Fibroblast of lung (primary cell): ENCODE results near the gene SAV1. TPM values are rescaled to one million over a fixed set of nuclear protein-coding genes. Genes with fewer than 3 reads are reported as not detected.

Experiments used
- DNase-seq, 2 donors: peaks; one replicate each; pipeline versions ENCODE4 v3.0.0 to v3.0.0-alpha.2; 2010; ENCODE audit warnings: low read depth in 2 of 2
- H2AFZ ChIP-seq: 2 replicates; pipeline ENCODE4 v1.5.1; 2012; ENCODE audit warnings: low read length, control low read depth, inconsistent platforms
- H3K27ac ChIP-seq: 2 replicates; pipeline ENCODE4 v1.5.1; 2011; ENCODE audit warnings: low read length, control low read depth; ENCODE audit not compliant: insufficient read depth
- H3K27me3 ChIP-seq: 2 replicates; pipeline ENCODE4 v1.5.1; 2011; ENCODE audit warnings: mild to moderate bottlenecking, low read length; ENCODE audit not compliant: control insufficient read depth, insufficient read depth
- H3K36me3 ChIP-seq: 2 replicates; pipeline ENCODE4 v1.5.1; 2011; ENCODE audit warnings: low read length; ENCODE audit not compliant: control insufficient read depth, insufficient read depth
- H3K4me1 ChIP-seq: 2 replicates; pipeline ENCODE4 v1.5.1; 2011; ENCODE audit warnings: low read length; ENCODE audit not compliant: control insufficient read depth, insufficient read depth; ENCODE audit errors: extremely low read depth
- H3K4me2 ChIP-seq: 2 replicates; pipeline ENCODE4 v1.5.1; 2011; ENCODE audit warnings: low read length, control low read depth; ENCODE audit not compliant: insufficient read depth; ENCODE audit errors: extremely low read depth
- H3K4me3 ChIP-seq, 4 experiments: fragments of 200-600 bp in 1 of 4; sonication (generic) in 1 of 4; replicated peaks in 1 of 4; 2 replicates each; pipeline ENCODE4 v1.5.1; 2011 to 2016; ENCODE audit warnings: low read length in 4 of 4, low read depth in 3 of 4, mild to moderate bottlenecking in 3 of 4, control low read depth in 2 of 4, inconsistent platforms in 1 of 4, mixed read lengths in 1 of 4; ENCODE audit not compliant: insufficient read depth in 1 of 4; ENCODE audit errors: control extremely low read depth in 1 of 4
- H3K79me2 ChIP-seq: 2 replicates; pipeline ENCODE4 v1.5.1; 2012; ENCODE audit warnings: mild to moderate bottlenecking, low read length, inconsistent platforms; ENCODE audit not compliant: control insufficient read depth, insufficient read depth
- H3K9ac ChIP-seq: 2 replicates; pipeline ENCODE4 v1.5.1; 2011; ENCODE audit warnings: mild to moderate bottlenecking, low read length, control low read depth; ENCODE audit not compliant: insufficient read depth
- H3K9me3 ChIP-seq: 2 replicates; pipeline ENCODE4 v1.5.1; 2012; ENCODE audit warnings: low read depth, low read length; ENCODE audit not compliant: control insufficient read depth, insufficient read depth
- H4K20me1 ChIP-seq: 2 replicates; pipeline ENCODE4 v1.5.1; 2011; ENCODE audit warnings: low read length; ENCODE audit not compliant: control insufficient read depth, insufficient read depth; ENCODE audit errors: extremely low read depth
- EZH2 ChIP-seq: IDR thresholded peaks from 2 replicates; pipeline ENCODE4 v1.5.1; 2012; ENCODE audit warnings: low read length, control low read depth, mild to moderate bottlenecking; ENCODE audit errors: missing control alignments
- polyA plus RNA-seq, 2 donors: library from polyadenylated mRNA; depleted of rRNA in 1 of 2; stranded (reverse) in 1 of 2; unstranded in 1 of 2; fragments of >200 nt; gene quantifications; 2 replicates each; pipeline ENCODE4 v1.2.1, GENCODE V29; 2011 to 2012; ENCODE audit warnings: missing spikeins in 1 of 2
- total RNA-seq: library from RNA; depleted of rRNA; stranded (reverse); fragments of >200 nt; gene quantifications from 2 replicates; pipeline ENCODE4 v1.2.1, GENCODE V29; 2014
- TF ChIP-seq, protein P1 (sequence below), 2 donors: IDR thresholded peaks in 1 of 2; conservative IDR thresholded peaks in 1 of 2; 1 replicate in 1 of 2; 2 replicates in 1 of 2; pipeline ENCODE4 v1.5.1; 2011 to 2012; ENCODE audit warnings: low read length in 2 of 2, control low read depth in 1 of 2, inconsistent platforms in 1 of 2, low read depth in 1 of 2, mild to moderate bottlenecking in 1 of 2

SAV1 gene
- total and polyA plus RNA-seq, 2 donors (not counting 1 experiment from before 2014, with no cell fraction given), result 41.7 to 46.9 TPM

DNA sequence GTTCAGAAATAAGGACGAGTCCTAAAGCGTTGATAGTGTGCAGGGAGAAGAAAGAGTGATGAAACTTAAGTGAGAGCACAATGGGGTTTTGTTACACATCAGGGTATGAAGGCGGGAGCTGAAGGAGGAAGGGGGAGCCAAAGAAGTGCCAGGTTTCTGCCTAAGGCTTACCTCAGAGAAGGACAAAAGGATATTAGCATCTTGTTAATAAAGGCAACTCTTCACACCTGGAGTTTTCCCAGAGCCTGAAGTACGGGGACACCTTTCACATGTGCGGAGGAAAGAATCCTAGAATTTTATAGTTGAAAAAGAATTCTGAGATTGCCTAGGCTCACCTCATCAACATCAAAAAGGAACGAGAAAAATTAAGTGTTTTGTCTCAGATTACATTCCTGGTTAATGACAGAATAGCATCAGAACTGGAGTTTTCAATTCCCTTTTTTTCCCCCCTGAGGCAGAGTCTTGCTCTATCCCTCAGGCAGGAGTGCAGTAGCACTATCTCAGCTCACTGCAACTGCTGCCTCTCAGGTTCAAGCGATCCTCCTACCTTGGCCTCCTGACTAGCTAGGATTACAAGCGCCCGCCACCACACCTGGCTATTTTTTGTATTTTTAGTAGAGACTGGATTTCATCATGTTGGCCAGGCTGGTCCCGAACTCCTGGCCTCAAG, 2.2 kb upstream of the SAV1 start:
- H2AFZ ChIP-seq, result no peak overlapping the region
- no peak overlapping the region for H3K9ac ChIP-seq
- H3K27ac ChIP-seq, result no peak overlapping the region
- H4K20me1 ChIP-seq, result no peaks in the 10 kb centered on the region
- H3K79me2 ChIP-seq, result peaks cover 25% of the 10 kb centered on the region
- no peaks in the 10 kb centered on the region for H3K27me3 ChIP-seq
- no peak overlapping the region for H3K4me2 ChIP-seq
- peaks cover 8% of the 10 kb centered on the region for H3K4me1 ChIP-seq
- DNase-seq, result peak in 1 of 2 donors; percentile 25
- no peaks in the 10 kb centered on the region for H3K36me3 ChIP-seq
- no peak overlapping the region for H3K4me3 ChIP-seq
- TF ChIP-seq EZH2, result no peak
- TF ChIP-seq, protein P1, sequence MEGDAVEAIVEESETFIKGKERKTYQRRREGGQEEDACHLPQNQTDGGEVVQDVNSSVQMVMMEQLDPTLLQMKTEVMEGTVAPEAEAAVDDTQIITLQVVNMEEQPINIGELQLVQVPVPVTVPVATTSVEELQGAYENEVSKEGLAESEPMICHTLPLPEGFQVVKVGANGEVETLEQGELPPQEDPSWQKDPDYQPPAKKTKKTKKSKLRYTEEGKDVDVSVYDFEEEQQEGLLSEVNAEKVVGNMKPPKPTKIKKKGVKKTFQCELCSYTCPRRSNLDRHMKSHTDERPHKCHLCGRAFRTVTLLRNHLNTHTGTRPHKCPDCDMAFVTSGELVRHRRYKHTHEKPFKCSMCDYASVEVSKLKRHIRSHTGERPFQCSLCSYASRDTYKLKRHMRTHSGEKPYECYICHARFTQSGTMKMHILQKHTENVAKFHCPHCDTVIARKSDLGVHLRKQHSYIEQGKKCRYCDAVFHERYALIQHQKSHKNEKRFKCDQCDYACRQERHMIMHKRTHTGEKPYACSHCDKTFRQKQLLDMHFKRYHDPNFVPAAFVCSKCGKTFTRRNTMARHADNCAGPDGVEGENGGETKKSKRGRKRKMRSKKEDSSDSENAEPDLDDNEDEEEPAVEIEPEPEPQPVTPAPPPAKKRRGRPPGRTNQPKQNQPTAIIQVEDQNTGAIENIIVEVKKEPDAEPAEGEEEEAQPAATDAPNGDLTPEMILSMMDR (conservative IDR thresholded peaks at IDR 0.05 in 1 of 2, IDR thresholded peaks at IDR 0.05 in 1 of 2; ENCODE audit: low read depth in 1 of 2, low read length in 2 of 2), result no peak
- no peaks in the 10 kb centered on the region for H3K9me3 ChIP-seq

DNA sequence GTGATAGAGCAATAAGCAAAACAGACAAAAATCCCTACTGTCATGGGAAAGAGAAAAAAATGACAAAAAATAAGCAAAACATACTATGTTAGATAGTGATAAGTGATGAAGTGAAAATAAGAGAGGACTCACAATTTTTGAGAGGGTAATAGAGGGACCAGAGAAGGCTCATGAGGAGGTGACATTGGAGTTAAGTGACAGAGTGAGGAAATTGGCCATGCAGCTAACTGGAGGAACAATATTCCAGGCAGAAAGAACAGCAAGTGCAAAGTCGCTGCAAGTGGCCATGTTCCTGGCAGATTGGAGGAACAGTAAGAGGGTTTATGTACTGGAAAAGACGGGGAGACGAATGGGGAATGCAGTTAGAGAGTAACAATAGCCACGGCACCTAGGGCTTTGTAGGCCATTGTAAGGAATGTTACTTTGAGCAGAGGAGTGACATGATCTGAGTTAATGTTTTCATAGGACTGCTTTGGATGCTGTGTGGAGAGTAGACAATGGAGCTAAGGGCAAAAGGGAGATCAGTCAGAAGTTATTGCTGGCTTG, 1.4 kb upstream of the SAV1 start:
- Histone ChIP-seq H3K9me3 (no peaks in the 10 kb centered on the region), H2AFZ (no peak overlapping the region), H3K27ac (no peak overlapping the region), H4K20me1 (no peaks in the 10 kb centered on the region), H3K36me3 (no peaks in the 10 kb centered on the region), H3K27me3 (no peaks in the 10 kb centered on the region), H3K9ac (no peak overlapping the region), H3K79me2 (peaks cover 31% of the 10 kb centered on the region), H3K4me3 (no peak overlapping the region), H3K4me2 (peak overlapping the region; percentile 18), H3K4me1 (peaks cover 5% of the 10 kb centered on the region)
- TF ChIP-seq EZH2, result no peak
- TF ChIP-seq, protein P1 (conservative IDR thresholded peaks at IDR 0.05 in 1 of 2, IDR thresholded peaks at IDR 0.05 in 1 of 2; ENCODE audit: low read depth in 1 of 2, low read length in 2 of 2), result no peak
- DNase-seq, result no peak

DNA sequence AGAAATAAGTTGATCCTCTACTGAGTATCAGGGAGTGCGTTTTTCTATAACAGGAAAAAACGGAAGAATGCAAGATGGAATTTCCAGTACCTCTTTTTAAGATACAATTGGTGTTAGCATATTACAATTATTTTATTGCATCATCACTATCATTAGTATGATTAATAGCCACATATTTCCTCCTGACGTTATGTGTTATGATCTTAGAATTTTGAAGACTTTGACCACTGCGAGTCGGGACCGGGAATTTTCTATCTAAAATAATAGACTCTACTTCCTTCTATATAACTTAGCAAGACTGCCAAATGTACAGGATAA, 679 bp upstream of the SAV1 start:
- H4K20me1 ChIP-seq, result no peaks in the 10 kb centered on the region
- H3K27ac ChIP-seq, result peak overlapping the region; percentile 87
- no peaks in the 10 kb centered on the region for H3K27me3 ChIP-seq
- no peak for DNase-seq
- H2AFZ ChIP-seq, result no peak overlapping the region
- peaks cover 5% of the 10 kb centered on the region for H3K4me1 ChIP-seq
- H3K9me3 ChIP-seq, result no peaks in the 10 kb centered on the region
- TF ChIP-seq, protein P1 (conservative IDR thresholded peaks at IDR 0.05 in 1 of 2, IDR thresholded peaks at IDR 0.05 in 1 of 2; ENCODE audit: low read depth in 1 of 2, low read length in 2 of 2), result no peak
- TF ChIP-seq EZH2, result no peak
- peak overlapping the region; percentile 60 to 89 (median 84) for H3K4me3 ChIP-seq
- no peak overlapping the region for H3K9ac ChIP-seq
- H3K4me2 ChIP-seq, result peak overlapping the region; percentile 18
- H3K79me2 ChIP-seq, result peaks cover 34% of the 10 kb centered on the region
- H3K36me3 ChIP-seq, result no peaks in the 10 kb centered on the region
